AG04449 (cell line): ENCODE results near the gene CCNDBP1.

ENCODE experiments used
- CTCF ChIA-PET: fragments of 350-600 bp; formaldehyde crosslinking; extraction: SDS; loops from one replicate; lab custom pipeline; 2021; ENCODE audit warnings: antibody characterized with exemption; lab: Yijun Ruan, JAX
- POLR2A ChIA-PET: fragments of 400-600, 350-600 bp; formaldehyde crosslinking; extraction: SDS; loops from one replicate; lab custom pipeline; 2020; ENCODE audit warnings: antibody characterized with exemption, inconsistent platforms; lab: Yijun Ruan, JAX
- DNase-seq: peaks from one replicate; pipeline ENCODE4 v3.0.0-alpha.2; 2010; ENCODE audit warnings: low read depth, low spot score
- H3K4me3 ChIP-seq: 2 replicates; pipeline ENCODE4 v1.5.1; 2011; ENCODE audit warnings: low read depth, mild to moderate bottlenecking, control low read depth, low read length
- TF ChIP-seq, protein P1 (sequence below): IDR thresholded peaks from one replicate; pipeline ENCODE4 v1.5.1; 2011; ENCODE audit warnings: mild to moderate bottlenecking, moderate library complexity, low read length, control low read depth, inconsistent platforms; ENCODE audit not compliant: insufficient read depth; ENCODE audit errors: missing control alignments

The CCNDBP1 gene

DNA sequence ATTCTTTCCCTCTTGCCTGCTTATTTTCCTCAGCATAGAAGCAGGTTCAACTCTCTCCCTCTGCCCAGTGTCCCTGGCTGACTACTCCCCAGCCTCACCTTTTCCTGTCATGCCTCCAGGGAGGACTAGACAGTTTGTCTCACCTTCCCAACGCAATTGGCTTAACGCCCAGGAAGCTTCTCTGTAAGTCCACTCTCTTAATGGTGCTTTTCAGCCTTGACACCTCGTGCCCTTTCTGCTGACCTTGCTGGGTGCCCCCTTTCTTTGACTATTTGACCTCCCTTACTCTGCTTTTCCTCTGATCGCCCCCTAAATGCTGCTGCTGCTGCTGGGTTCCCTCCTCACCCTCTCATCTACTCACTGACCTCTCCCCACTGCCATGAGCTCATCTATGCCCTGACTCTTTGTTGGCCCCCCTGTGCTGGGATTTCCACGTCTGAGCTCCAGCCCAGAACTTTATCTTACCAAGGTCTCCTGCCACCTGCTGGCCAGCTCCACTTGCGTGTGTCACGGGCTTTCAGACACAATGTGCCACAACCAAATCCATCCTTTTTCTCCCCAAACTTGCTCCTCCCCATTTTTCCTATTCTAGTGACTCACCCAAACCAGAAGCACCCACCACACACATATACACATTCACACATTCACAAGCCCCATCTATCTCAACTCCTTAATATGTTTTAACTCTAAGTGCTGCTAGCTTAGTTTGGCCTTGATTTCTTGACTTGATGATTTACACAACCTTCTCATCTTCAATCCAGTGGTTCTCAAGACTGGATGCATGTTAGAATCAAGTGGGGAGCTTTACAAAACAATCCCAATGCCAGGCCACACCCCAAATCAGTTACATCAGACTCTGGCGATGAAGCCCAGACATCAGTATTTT is 19.1 kb downstream of the CCNDBP1 start:
- no peak for DNase-seq

DNA sequence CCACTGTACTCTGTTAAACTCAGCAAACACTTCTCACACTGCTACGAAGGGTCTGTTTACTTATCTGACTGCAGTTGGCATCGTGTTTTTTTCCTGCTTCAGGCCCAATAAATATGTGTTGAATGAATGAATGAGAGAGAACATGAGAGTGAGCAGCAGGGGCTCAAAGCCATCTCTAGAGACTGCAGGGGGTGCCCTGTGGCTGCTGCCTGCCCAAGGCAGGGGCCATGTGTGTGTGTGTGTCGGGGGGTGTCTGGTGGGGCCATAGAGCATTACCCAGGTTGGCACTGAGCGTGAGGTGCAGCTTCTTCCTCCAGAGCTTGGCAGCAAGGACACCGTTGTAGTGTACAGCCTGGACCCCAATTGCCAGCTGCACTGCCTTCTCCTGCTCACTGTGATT is 20.9 kb downstream of the CCNDBP1 start:
- CTCF ChIA-PET = interaction anchor here (1.0 to 5.7 kb wide), 9 partner anchors 9 to 502 kb away, joined by 4 to 75 read pairs (median 13); no protein-coding TSS in a partner anchor
- no peak overlapping the region for H3K4me3 ChIP-seq
- no peak for DNase-seq
- TF ChIP-seq, protein P1, sequence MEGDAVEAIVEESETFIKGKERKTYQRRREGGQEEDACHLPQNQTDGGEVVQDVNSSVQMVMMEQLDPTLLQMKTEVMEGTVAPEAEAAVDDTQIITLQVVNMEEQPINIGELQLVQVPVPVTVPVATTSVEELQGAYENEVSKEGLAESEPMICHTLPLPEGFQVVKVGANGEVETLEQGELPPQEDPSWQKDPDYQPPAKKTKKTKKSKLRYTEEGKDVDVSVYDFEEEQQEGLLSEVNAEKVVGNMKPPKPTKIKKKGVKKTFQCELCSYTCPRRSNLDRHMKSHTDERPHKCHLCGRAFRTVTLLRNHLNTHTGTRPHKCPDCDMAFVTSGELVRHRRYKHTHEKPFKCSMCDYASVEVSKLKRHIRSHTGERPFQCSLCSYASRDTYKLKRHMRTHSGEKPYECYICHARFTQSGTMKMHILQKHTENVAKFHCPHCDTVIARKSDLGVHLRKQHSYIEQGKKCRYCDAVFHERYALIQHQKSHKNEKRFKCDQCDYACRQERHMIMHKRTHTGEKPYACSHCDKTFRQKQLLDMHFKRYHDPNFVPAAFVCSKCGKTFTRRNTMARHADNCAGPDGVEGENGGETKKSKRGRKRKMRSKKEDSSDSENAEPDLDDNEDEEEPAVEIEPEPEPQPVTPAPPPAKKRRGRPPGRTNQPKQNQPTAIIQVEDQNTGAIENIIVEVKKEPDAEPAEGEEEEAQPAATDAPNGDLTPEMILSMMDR = no peak
- POLR2A ChIA-PET = no interaction called here

More for the DNA sequence above, 19.1 kb downstream of the CCNDBP1 start:
- ChIA-PET CTCF (interaction anchor here (0.6 to 5.7 kb wide), 32 partner anchors 11 to 525 kb away, joined by 3 to 114 read pairs (median 4); partner anchors contain the start of genes TUBGCP4 and ZSCAN29), POLR2A (no interaction called here)
- TF ChIP-seq, protein P1 = peak; percentile 79
- no peak overlapping the region for H3K4me3 ChIP-seq

GRCh38 chr15:43207024-43207423 is 21.8 kb downstream of the CCNDBP1 start:
- no peak overlapping the region for H3K4me3 ChIP-seq
- POLR2A ChIA-PET = no interaction called here
- DNase-seq = no peak
- CTCF ChIA-PET = interaction anchor here (1.0 to 5.7 kb wide), 6 partner anchors 8 to 503 kb away, joined by 4 to 75 read pairs (median 8); no protein-coding TSS in a partner anchor
- TF ChIP-seq, protein P1 = no peak

- no peak overlapping the region for H3K4me3 ChIP-seq
- ChIA-PET POLR2A (no interaction called here), CTCF (interaction anchor here (1.2 to 10.4 kb wide), 8 partner anchors 7 to 504 kb away, joined by 3 to 84 read pairs (median 10); partner anchors contain the start of gene CCNDBP1)
- TF ChIP-seq, protein P1 = no peak
- DNase-seq = no peak
These were observed 23.1 kb downstream of the CCNDBP1 start for GRCh38 chr15:43208052-43209002.

DNA sequence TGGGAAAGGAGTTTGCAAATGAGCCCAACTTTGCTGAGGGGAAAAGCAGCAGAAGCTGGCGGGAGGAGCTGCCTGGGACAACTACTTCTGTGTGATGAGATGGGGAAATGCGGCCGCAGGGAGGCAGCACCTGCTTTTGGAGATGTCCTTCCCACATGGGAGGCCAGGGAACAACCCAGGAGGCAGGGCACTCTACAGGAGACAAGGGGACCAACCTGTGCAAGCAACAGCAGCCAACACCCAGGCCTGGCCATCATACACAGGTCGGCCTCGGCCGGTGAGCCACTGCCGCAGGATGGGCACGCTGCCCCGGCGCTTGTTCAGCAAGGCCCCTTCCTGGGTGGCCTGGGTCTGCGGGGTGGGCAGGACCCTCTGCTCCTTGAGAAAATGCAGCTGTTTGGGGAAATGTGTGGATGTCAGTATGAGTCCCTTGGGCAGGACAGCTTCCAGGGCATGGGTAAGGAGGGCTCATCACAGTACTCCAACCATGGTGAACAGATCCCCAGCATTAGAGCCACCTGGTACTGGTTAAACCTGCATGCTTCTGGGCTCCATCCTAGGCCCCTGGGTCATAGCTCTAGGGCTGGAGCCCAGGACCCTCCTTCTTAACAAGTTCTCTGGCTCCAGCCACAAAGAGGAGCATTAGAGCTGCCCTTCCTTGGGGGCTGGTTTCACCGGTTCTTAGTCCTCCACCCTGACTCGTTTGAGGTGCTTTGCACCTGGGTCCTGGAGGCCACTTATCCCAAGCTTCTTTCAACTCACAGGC is 24.0 kb downstream of the CCNDBP1 start:
- no peak for DNase-seq
- CTCF ChIA-PET = interaction anchor here (1.7 to 10.4 kb wide), 4 partner anchors 11 to 76 kb away, joined by 4 to 84 read pairs (median 16); partner anchors contain the start of gene CCNDBP1
- TF ChIP-seq, protein P1 = no peak
- no peak overlapping the region for H3K4me3 ChIP-seq
- POLR2A ChIA-PET = no interaction called here
